HG02938 (cell line): ENCODE measurements around the gene PMIS2.

Experiments used
- ATAC-seq: cut with Tn5 transposase; IDR thresholded peaks from one replicate; pipeline ENCODE4 v1.9.1; 2021; ENCODE audit warnings: mild to moderate bottlenecking, moderate library complexity; ENCODE audit not compliant: unreplicated experiment

Gene PMIS2

GRCh38 chr19:35556025-35556590, 29.9 kb upstream of the PMIS2 start:
- ATAC-seq: no peak

DNA sequence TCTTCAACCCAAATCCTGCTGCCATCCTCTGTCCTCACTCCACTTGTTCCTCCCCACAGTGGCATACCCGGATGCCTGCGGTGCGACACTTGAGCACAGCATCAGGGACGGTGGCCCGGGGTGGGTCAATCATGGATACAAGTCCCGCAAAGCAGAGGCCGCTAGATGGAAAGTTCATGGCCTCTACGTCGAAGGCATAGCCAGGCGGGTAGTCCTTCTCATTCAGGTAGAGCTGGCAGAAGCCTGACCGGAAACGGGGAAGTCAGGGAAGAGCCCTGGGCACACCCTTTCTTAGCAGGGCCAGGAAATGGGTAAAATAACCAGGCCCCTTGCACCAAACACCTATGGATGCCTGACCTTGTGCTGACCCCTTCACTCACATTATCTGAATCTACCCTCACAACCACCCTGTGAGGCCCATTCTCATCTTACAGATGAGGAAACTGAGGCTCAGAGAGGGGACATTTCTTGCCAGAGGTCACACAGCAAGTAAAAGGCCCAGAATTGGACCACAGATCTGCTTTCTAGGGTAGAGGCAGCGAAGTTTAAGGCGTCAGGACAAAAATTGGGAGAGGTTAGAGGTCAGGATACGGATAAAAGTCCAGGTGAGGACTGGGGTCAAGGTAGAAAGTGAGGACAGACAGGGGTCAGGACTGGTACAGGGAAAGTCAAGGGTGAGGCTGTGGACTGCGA, 29.0 kb upstream of the PMIS2 start:
- ATAC-seq: no peak

DNA sequence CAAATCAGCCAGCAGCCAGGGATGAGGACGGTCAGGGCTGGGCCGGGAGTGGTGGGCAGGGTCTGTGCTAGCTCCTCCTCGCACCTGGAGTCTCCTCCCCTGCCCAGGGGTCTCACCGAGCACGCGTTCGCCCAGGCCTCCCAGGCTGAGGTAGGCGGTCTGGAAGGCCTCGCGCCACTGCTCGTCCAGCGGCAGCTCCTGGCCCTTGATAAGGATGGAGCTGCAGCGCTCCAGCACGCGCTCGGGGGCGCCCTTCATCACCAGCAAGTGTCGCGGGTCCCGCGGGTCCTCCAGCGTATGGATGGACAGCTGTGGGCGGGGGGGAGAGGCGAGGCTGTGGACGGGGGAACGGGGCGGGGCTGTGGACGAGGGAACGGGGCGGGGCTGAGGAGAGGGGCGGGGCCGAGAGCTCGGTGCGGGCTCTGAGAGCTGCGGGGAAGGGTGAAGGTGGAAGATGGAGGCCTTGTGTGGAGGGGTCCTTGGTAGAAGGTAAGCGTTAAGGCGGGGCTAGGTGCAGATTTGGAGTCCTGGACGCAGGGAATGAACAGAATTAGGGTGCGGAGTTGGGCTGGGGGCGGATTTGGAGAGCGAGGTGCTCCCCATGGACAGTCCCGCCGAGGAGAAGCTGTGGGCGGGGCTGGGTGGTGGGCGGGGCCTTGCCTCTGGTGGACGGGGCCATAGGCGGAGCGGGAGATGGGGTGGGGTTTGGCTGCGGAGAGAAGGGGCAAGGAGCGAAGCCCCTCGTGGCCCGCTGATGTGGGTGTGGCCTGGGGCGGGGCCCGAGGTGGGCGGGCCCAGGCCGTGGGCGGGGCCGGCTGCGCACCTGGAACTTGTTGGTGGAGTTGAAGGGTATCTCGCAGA, 28.2 kb upstream of the PMIS2 start:
- ATAC-seq: no peak

- no peak for ATAC-seq
Observed at GRCh38 chr19:35558400-35559280, 27.3 kb upstream of the PMIS2 start.

DNA sequence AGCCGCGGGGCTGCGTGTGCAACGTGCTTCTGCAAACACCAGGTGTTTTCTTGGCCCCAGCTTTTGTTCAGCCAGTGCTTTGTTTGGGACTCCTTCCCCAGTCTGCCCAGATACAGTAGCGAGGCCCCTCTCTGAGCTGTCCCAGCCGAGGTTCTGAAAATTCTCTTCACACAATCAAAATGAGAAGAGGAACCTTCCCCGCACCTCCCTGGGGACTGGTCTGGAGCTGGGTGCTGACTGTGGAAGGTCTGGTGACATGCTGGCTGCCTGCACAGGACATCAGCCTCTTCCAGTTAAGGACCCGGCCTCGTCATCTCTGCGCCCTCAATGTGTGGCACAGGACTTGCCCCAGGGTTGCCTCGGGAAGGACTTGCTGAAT, 26.7 kb upstream of the PMIS2 start:
- no peak for ATAC-seq

GRCh38 chr19:35559781-35560180, 26.2 kb upstream of the PMIS2 start:
- ATAC-seq: no peak

DNA sequence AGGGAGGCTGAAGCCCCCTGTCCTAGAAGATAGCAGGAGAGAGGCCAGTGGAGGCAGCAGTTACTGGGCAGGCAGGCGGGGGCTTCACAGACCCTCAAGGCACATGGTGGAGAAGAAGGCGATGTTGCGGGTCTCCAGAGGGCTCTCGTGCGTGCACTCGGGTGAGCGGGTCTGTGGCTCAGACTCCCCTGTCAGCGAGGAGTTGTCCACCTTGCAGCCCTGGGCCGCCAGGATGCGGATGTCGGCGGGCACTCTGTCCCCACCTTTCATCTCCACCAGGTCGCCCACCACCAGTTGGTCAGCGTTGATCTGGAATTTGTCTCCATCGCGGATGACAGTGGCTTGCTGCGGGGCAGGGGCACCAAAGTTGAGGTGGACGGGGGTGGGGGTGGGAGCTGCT, 25.7 kb upstream of the PMIS2 start:
- no peak for ATAC-seq

- no peak for ATAC-seq
Observed at GRCh38 chr19:35560677-35561076, 25.3 kb upstream of the PMIS2 start.

- no peak for ATAC-seq
Observed at GRCh38 chr19:35561436-35561835, 24.5 kb upstream of the PMIS2 start.

- no peak for ATAC-seq
Observed at GRCh38 chr19:35562336-35562735, 23.6 kb upstream of the PMIS2 start.

DNA sequence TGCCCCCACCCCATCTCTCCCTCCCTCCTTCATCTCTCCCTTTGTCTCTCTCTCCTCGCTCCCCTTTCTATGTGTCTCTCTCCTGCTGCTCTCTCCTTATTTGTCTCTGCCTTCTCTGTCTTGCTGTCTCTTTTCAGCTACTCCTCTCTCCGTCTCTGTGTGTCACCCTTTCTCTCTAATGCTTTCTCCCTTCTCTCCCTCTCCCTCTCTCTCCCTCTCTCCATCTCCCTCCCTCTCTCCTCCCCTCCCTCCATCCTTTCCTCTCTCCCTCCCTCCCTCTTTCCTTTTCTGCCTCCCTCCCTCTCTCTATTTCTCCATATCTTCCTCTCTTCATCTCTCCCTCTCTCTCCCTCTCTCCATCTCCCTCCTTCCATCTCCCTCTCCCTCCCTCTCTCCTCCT, 23.2 kb upstream of the PMIS2 start:
- no peak for ATAC-seq

DNA sequence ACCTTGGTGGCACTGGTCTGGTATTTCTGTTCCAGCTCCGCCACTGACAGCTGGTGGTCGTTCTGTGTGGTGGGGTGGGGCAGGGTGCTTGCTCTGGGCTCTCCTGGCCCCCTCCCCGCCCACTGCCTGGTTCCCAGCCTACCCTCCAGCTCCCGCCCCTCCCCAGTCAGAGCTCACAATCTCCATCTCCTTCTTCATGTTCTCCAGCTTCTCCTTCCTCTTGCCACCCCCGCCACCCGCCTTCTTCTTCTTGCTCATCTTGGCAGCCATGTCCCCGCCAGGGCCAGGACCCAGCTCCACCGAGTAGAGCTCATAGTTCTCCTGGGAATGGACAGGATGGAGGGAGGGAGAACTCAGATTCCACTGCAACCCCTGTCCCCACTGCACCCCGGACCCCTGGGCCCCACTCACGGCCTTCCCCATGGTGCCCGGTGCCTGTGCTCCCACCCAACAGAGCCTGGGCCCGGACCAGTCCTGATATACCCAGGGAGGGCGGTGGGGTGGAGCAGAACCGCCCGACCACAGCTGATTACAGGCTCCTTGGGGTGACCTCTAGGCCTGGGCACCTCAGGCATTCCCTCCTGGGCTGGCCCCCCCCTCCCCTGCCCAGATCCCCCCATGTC, 22.7 kb upstream of the PMIS2 start, which contains the start of gene ATP4A:
TSS of gene ATP4A (minus strand) at position 452 of the 623 bp plus-strand sequence. CDS start at position 423, 29 bp downstream.
- ATAC-seq: no peak

GRCh38 chr19:35565016-35565856, 20.7 kb upstream of the PMIS2 start:
- no peak for ATAC-seq

- no peak for ATAC-seq
Observed at GRCh38 chr19:35566738-35567137, 19.2 kb upstream of the PMIS2 start.

- ATAC-seq: no peak
Observed at GRCh38 chr19:35569281-35569781, 16.6 kb upstream of the PMIS2 start.

DNA sequence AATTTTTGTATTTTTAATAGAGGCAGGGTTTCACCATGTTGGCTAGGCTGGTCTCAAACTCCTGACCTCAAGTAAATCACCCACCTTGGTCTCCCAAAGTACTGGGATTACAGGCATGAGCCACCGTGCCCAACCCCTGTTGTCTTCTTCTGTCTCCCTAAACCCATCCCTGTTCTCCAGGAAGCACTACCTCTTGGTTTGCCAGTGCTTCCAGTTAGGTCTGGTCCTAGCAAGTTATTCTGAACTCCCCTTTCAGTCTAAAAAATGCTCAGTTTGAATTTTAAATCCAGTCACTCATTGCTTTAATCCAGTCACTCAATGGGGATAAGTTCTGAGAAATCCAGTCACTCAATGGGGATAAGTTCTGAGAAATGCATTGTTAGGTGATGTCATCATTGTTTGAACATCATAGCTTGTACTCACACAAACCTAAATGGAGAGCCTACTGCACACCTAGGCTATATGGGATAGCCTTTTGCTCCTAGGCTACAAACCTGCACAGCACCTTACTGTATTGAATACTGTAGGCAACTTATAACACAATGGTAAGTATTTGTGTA, 14.5 kb upstream of the PMIS2 start:
- ATAC-seq: no peak

DNA sequence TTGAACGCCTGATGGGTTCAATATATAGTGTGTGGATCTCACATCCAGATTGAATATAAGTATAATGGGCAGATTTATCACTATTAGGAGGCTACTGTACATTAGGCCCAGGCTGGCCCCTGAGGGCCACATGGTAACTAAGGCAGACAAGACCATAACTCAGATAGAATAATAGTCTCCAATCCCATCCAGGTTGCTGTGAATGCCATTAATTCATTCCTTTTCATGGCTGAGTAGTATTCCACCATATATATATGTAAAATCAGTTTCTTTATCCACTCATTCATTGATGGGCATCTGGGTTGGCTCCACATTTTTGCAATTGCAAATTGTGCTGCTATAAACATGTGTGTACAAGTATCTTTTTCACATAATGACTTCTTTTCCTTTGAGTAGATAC, 8.1 kb upstream of the PMIS2 start:
- no peak for ATAC-seq

GRCh38 chr19:35578707-35579106, 7.3 kb upstream of the PMIS2 start:
- no peak for ATAC-seq

GRCh38 chr19:35582760-35583159, 3.2 kb upstream of the PMIS2 start:
- no peak for ATAC-seq
